ENCODE data around the gene CLEC4M. TPM values are rescaled to one million over a fixed set of nuclear protein-coding genes. Genes with fewer than 3 reads are reported as not detected.

The CLEC4M gene
- total and polyA plus RNA-seq, 4 donors = 22.2 to 33.5 (median 32.9) TPM

GRCh38 chr19:7743425-7743841, 19.6 kb upstream of the CLEC4M start:
- Histone ChIP-seq H3K9ac (ENCODE audit: low read depth in 1 of 2, low read length in 2 of 2) (no peak overlapping the region), H3K4me1 (ENCODE audit: control insufficient read depth in 4 of 4, insufficient read depth in 4 of 4, low read length in 3 of 4) (no peaks in the 10 kb centered on the region), H3K4me3 (ENCODE audit: low read depth in 1 of 3, low read length in 3 of 3) (no peak overlapping the region), H3K9me3 (ENCODE audit: control insufficient read depth in 4 of 4, low read length in 3 of 4) (no peaks in the 10 kb centered on the region), H3K27me3 (ENCODE audit: control insufficient read depth in 4 of 4, insufficient read depth in 4 of 4, low read length in 3 of 4) (no peaks in the 10 kb centered on the region), H3K36me3 (ENCODE audit: control insufficient read depth in 4 of 4, insufficient read depth in 3 of 4, low read depth in 1 of 4, low read length in 3 of 4) (no peaks in the 10 kb centered on the region), H3K27ac (ENCODE audit: low read depth in 1 of 2, low read length in 2 of 2) (no peak overlapping the region)
- no peak for DNase-seq (ENCODE audit: low spot score)
- no peak for TF ChIP-seq HNF4G (IDR thresholded peaks at IDR 0.05)
- TF ChIP-seq ZBTB33 (IDR thresholded peaks at IDR 0.05) = no peak
- no peak for TF ChIP-seq YY1 (IDR thresholded peaks at IDR 0.05)
- TF ChIP-seq RXRA (IDR thresholded peaks at IDR 0.05) = no peak
- TF ChIP-seq EGR1 (IDR thresholded peaks at IDR 0.05; ENCODE audit: low read depth in 2 of 2) = no peak
- no peak for TF ChIP-seq HNF4A (conservative IDR thresholded peaks at IDR 0.05)
- TF ChIP-seq JUND (IDR thresholded peaks at IDR 0.05) = no peak
- no peak for TF ChIP-seq NR2F2 (IDR thresholded peaks at IDR 0.05)
- no peak for TF ChIP-seq SP1 (IDR thresholded peaks at IDR 0.05)
- TF ChIP-seq FOXA1 (IDR thresholded peaks at IDR 0.05) = no peak
- no peak for TF ChIP-seq RAD21 (IDR thresholded peaks at IDR 0.05)
- no peak for TF ChIP-seq CTCF (IDR thresholded peaks at IDR 0.05; ENCODE audit: low read depth, low read length, missing input control)
- TF ChIP-seq MAX (IDR thresholded peaks at IDR 0.05) = no peak
- no peak for TF ChIP-seq ATF3 (IDR thresholded peaks at IDR 0.05)
- 65% methylated on average over 2 of the region's 2 CpGs for WGBS

GRCh38 chr19:7744199-7744786, 18.8 kb upstream of the CLEC4M start:
- Histone ChIP-seq H3K9me3 (ENCODE audit: control insufficient read depth in 4 of 4, low read length in 3 of 4) (no peaks in the 10 kb centered on the region), H3K27me3 (ENCODE audit: control insufficient read depth in 4 of 4, insufficient read depth in 4 of 4, low read length in 3 of 4) (no peaks in the 10 kb centered on the region), H3K4me1 (ENCODE audit: control insufficient read depth in 4 of 4, insufficient read depth in 4 of 4, low read length in 3 of 4) (no peaks in the 10 kb centered on the region), H3K9ac (ENCODE audit: low read depth in 1 of 2, low read length in 2 of 2) (no peak overlapping the region), H3K4me3 (ENCODE audit: low read depth in 1 of 3, low read length in 3 of 3) (no peak overlapping the region), H3K36me3 (ENCODE audit: control insufficient read depth in 4 of 4, insufficient read depth in 3 of 4, low read depth in 1 of 4, low read length in 3 of 4) (no peaks in the 10 kb centered on the region), H3K27ac (ENCODE audit: low read depth in 1 of 2, low read length in 2 of 2) (no peak overlapping the region)
- WGBS = 64% methylated on average over 5 of the region's 5 CpGs
- no peak for DNase-seq (ENCODE audit: low spot score)
- TF ChIP-seq CTCF (IDR thresholded peaks at IDR 0.05; ENCODE audit: low read depth, low read length, missing input control) (no peak), SP1 (IDR thresholded peaks at IDR 0.05) (no peak), HNF4G (IDR thresholded peaks at IDR 0.05) (no peak), NR2F2 (IDR thresholded peaks at IDR 0.05) (no peak), HNF4A (conservative IDR thresholded peaks at IDR 0.05) (no peak), REST (IDR thresholded peaks at IDR 0.05) (no peak), EGR1 (IDR thresholded peaks at IDR 0.05; ENCODE audit: low read depth in 2 of 2) (no peak), TAF1 (conservative IDR thresholded peaks at IDR 0.05) (no peak), MAX (IDR thresholded peaks at IDR 0.05) (no peak), FOXA2 (IDR thresholded peaks at IDR 0.05) (no peak), ATF3 (IDR thresholded peaks at IDR 0.05) (no peak), GABPA (IDR thresholded peaks at IDR 0.05 in 1 of 2, conservative IDR thresholded peaks at IDR 0.05 in 1 of 2) (no peak), RAD21 (IDR thresholded peaks at IDR 0.05) (no peak), ZBTB33 (IDR thresholded peaks at IDR 0.05) (no peak), JUND (IDR thresholded peaks at IDR 0.05) (no peak)

Measured in liver (tissue), 9 donors.